DND-41 (cell line): Measurements from ENCODE around the gene SERPINH1.

Experiments used
- CTCF ChIP-seq: IDR thresholded peaks from 2 replicates; pipeline ENCODE4 v1.5.1; 2012; ENCODE audit warnings: borderline replicate concordance, low read length, moderate library complexity, mild to moderate bottlenecking; ENCODE audit not compliant: poor library complexity, severe bottlenecking; ENCODE audit errors: extremely low read depth
- EZH2 ChIP-seq: IDR thresholded peaks from 3 replicates; pipeline ENCODE4 v1.6.1; 2012; ENCODE audit warnings: borderline replicate concordance, low read depth, mild to moderate bottlenecking, moderate library complexity, low read length, inconsistent platforms; ENCODE audit not compliant: severe bottlenecking

GRCh38 chr11:75562836-75563484 is 907 bp downstream of the SERPINH1 start:
- no peak for TF ChIP-seq CTCF
- TF ChIP-seq EZH2 = no peak
